NCI-H1048 (cell line): ENCODE results near the gene PLCB4.

Experiments
- DNase-seq: peaks from one replicate; lab custom pipeline; 2025; lab: John Stamatoyannopoulos, UW

The PLCB4 gene

GRCh38 chr20:9223296-9223695, 154.4 kb downstream of the PLCB4 start:
- no peak for DNase-seq

DNA sequence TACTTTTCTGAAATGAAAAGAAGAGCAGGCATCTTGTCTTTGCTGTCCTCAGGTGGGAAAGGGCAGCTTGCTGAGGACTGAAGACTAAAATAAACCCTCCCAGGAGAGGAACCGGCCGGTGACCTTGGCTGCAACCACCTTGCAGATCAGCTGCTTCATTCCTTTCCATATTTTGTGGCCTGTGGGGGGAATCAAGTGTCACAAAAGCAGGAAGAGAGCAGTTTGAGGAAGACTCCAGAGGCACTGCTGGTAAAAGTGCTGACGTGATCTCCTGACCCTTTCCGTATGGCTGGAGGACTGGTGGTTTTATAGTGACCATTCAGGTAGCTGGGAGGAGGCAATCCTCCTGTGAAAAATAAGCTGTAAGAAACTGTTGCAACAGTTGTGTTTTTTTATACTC, 157.0 kb downstream of the PLCB4 start:
- DNase-seq, result no peak

DNA sequence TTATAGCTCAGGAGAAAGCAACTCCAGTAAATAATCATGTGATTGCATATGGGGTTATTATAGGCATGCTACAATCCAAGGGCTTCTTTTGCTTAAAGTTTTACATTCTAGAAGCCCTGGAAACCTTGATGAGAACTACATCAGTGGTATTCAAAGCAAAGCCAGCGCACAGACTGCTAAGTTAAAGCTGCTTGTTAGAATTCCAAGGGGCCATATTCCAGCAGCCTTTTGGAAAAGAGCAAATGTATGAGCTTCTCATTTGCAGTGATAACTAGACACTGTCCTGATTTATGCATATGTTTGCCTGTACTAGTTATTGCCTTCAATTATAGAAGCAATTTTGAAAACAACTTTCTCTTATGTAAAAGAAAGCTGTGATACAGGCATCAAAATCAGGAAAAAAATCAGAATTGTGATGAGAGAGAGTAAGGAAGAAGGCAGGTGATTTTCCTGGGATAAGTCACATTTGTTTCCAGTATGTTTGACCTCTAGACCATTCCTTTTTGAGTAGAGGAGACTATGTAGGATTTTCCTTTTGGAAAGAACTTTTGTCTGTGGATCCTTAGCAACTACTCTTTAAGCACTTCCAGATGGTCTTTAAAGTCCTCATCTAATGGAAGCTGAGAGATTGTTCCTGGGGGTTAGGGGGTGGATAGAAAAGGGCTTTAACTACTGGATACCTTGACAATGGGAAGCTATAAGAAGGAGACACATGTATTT, 159.2 kb downstream of the PLCB4 start:
- DNase-seq, result no peak

GRCh38 chr20:9228774-9229450, 160.0 kb downstream of the PLCB4 start:
- no peak for DNase-seq

GRCh38 chr20:9230406-9230805, 161.5 kb downstream of the PLCB4 start:
- DNase-seq, result no peak

DNA sequence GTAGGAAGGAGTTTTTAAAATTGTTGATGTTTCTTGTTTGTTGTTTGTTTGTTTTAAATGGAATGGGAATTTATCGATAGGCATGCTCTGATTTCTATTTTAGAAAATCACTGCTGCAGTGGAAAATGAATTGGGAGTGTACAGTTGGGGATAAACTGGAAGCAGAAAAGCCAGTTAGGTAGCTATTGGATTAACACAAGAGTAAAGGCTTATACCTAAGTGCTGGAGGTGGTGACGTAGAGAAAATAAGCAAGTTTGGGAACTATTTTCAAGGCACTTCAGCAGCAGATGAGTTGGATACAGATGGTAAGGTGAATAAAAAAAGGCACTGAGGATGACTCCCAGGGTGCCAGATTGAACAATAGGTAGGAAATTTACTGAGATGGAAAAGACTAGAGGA, 164.9 kb downstream of the PLCB4 start:
- no peak for DNase-seq

DNA sequence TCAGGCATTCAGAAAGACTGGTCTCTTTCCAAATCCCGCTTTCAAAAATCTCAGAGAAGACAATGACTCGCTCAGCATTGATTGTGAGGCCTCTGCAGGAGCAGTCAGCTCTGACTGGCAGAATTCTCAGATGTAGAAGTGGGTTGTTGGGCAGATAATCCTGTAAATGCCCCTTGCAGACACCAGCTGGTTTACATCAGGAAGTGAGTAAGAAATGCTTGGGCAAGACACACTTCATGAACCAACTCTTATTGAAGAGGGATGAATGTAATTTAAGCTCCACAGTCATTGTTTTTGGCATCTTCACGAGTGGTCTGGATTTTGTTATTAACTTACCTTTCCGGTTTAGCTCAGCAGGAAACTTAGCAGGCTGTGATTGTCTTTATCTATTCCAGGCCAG, 166.6 kb downstream of the PLCB4 start:
- DNase-seq, result no peak

DNA sequence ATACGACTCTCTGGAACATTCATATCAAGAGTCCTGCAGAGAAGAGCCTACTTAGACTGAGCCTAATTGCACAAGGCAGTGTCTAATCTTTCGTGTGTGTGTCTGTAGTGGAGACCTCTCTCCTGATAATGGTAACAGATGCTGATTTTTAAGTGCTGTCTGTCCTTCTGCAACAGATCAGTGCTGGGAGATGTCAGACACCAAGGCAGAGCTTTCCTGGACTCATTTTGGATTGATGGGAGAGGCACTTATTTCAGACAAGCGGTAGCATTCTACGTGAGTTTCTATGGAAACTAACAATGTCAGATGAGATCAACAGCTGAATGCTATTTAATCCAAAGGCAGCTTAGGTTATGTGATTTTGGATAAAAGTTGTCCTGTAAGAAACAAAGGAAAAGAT, 167.6 kb downstream of the PLCB4 start:
- no peak for DNase-seq

- no peak for DNase-seq
Measured at GRCh38 chr20:9241232-9241692, 172.4 kb downstream of the PLCB4 start.

DNA sequence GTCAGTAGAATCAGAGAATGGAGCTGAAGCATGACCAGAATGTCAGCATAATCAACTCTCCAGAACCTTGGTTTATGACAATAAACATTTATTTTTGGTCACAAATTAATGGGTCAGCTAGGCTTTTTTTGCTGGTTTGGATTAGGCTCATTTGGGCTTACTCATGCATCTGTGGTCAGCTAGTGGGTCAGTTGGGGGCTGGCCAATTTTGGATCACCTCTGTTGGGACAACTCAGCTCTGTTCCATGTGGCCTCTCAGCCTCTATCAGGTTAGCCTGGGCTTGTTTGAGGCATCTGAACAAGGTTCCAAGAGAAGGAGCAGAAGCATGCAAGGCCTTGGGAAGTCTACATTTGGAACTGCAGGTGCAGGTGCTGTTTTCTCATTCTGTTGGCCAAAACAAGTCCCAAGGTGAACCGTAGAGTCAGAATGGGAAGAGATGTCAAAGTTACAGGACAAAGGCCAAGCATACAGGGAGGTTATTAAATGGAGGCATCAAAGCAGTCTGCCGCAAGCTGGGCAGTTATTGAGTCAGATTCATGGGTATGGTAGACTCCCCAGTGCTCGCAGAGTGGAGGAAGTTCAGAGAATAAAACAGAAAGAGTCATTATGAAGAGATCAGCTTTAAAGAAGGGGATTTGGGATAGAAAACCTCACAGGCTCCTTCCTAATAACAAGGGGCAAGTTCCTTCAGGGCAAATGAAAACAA, 173.0 kb downstream of the PLCB4 start:
- DNase-seq, result no peak

- DNase-seq, result no peak
Measured at GRCh38 chr20:9243986-9244385, 175.1 kb downstream of the PLCB4 start.

DNA sequence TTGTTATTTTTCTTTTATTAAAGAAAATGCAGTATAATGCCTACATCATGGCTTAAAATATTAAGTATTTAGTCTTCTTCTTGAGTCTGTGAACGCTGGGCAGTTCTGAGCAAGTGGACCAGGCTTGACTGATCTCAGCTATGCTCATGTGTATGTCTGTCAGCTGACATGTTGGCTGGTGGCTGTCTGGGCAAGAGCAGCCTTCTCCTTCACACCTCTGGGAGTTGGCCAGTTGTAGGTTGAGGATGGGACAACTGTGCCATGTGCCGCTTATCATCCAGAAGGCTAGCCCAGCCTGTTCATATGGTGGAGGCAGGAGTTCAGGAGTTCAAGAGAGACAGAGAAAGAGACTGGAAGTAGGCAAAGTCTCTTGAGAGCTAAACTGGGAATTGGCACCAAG, 175.9 kb downstream of the PLCB4 start:
- no peak for DNase-seq

GRCh38 chr20:9246731-9247130, 177.8 kb downstream of the PLCB4 start:
- DNase-seq, result no peak

DNA sequence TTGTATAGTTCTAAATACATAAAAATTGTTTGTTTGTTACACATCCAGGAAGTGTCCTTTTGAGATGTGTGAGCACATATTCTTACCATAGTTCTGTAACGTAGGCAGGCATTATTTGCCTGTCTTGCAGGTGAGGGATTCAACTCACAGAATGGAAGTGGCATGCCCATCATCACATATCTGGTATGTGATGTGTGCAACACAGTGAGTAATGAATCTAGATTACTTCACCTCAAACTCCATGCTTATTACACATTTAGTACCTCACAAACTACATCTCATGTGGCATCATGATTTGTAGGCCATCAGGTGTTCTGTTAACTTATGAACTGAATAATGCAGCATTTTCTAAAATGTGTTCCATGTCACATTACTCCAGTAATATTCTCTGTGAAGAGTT, 181.6 kb downstream of the PLCB4 start:
- no peak for DNase-seq

DNA sequence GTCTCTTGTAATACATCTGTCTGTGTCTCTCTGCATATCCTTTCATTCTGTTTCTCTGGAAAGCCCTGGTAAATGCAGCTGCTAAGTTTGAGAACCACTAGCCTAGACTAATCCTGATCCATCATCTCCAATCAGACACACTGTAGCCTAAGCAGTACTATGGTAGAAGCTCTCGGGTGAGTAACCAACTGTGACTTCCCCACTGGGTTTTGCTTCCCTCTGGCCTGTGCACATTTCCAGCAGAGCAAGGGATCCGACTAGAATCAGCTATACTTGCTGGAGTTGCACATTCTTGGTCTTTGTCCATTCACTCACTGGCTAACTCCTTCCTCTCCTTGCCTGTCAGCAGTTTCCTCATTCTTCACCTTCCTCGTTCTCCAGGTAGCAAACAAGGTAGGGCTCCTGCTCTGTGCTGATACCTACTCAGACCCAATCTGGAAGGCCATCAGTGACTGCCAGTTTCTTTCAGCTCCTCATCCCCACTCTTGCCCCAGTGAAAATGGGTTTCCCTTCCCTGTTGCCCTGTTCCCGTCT, 184.2 kb downstream of the PLCB4 start:
- no peak for DNase-seq

DNA sequence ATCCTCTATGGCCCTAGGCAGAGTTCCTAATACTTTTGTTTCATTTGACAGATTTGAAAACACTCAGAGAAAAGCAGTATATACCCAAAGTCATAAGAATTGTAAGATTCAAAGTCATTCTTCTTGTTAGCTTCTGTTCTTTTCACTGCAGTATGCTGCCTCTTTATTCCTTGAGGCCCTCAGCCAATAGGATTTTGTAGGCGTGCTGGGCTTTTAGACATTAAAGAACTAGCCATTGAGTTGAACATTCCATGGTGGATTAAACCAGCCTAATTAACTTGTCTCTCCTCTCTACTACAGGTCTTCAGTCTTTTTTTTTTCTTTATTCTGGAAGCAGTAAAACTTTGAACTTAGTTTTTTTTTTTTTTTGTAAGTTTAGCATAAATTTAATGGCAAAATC, 186.3 kb downstream of the PLCB4 start:
- no peak for DNase-seq

- DNase-seq, result no peak
Measured at GRCh38 chr20:9256393-9256792, 187.5 kb downstream of the PLCB4 start.

- DNase-seq, result no peak
Measured at GRCh38 chr20:9258901-9259300, 190.0 kb downstream of the PLCB4 start.

DNA sequence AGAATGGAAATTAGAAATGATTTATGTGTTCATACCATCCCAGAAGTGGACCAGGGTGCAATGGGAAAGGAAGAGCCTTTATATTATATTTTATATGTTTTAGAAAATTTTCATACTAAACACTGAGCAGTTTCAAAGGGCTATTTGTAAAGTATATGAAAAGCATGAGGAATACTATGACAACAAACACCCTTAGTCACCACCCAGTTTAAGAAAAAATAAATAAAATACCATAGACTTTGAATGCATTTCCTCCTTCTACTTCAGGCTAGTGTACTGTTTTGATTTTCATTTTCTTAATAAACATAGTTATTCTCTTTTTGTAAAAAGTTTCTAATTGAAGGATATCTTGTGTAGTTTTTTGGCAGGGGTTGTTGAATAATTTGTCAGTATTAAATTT, 191.1 kb downstream of the PLCB4 start:
- no peak for DNase-seq

DNA sequence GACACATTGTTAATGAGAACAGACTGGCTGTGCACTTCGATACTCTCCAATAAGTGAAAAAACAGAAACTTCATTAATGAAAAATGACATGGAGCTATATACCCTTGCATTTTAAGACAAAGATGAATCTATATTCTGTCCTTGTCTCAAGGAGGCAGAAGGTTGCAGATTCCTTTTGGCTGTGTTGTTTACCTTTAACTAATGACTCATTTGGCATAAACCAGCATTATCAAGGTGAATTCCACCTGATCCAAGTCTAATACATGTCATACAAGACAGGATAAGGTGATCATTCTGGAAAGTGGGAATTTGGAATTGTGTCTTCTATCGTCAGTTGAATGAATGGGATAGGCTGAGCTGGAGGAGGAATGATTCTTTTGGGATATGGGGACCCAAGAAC, 192.9 kb downstream of the PLCB4 start:
- no peak for DNase-seq

DNA sequence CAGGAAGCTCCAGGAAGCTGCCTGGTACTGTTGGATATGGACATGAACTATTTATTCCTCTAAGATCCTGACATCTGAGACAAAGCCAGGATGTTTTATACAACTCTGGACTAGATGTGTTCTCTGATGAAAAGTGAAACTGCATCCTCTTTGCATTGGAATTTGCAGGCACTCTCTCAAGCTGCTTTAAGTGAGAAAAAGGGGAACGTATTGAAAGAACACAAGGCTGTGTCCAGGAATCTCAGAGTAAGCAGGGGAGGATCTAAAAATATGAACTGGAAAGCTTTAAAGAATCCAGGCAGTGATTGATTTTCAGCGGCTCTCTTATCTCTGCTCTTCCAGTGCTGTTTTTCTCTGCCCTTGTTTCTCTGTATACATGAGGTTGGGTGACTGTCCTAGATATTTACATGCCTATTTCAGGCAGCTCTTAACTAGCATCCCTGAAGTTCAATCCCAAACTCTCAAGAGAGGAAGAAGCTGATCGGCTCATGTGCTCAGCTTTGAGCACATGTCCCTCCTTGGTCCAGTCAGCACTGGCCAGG, 193.8 kb downstream of the PLCB4 start:
- DNase-seq, result no peak

- DNase-seq, result no peak
Measured at GRCh38 chr20:9269280-9269971, 200.5 kb downstream of the PLCB4 start.
